Skin epidermis (tissue), 12 donors: ENCODE measurements around the gene UCK1.

Experiments used
- H3K27ac ChIP-seq, 21 experiments: fragments of 200-600 bp; sonication (generic) in 11 of 21; one replicate each; pipeline ENCODE4 v1.5.0; 2020; ENCODE audit warnings: mild to moderate bottlenecking in 3 of 21, inconsistent platforms in 2 of 21, moderate library complexity in 2 of 21
- H3K4me3 ChIP-seq, 7 experiments: fragments of 200-600 bp; sonication (generic) in 2 of 7; one replicate each; pipeline ENCODE4 v1.5.0; 2020; ENCODE audit warnings: inconsistent platforms in 2 of 7, mild to moderate bottlenecking in 2 of 7, moderate library complexity in 1 of 7

The UCK1 gene

GRCh38 chr9:131530920-131531832 is at the start of gene UCK1:
Gene UCK1, minus strand, starts transcription at chr9:131531263. Its CDS starts 89 bp downstream, at chr9:131531174.
- Histone ChIP-seq H3K4me3 (peak within 1 kb of the TSS; percentile 63 to 99 (median 92)), H3K27ac (peak within 1 kb of the TSS; percentile 77 to 97 (median 89))

GRCh38 chr9:131580358-131580757 is 49.3 kb upstream of the UCK1 start:
- Histone ChIP-seq H3K4me3 (no peak overlapping the region), H3K27ac (no peak overlapping the region)

GRCh38 chr9:131579789-131580211 is 48.7 kb upstream of the UCK1 start:
- Histone ChIP-seq H3K27ac (peak overlapping the region in 2 of 21 experiments; percentile 14 to 51), H3K4me3 (no peak overlapping the region)

GRCh38 chr9:131578731-131579504 is 47.9 kb upstream of the UCK1 start:
- Histone ChIP-seq H3K27ac (peak overlapping the region in 10 of 21 experiments; percentile 29 to 75 (median 48)), H3K4me3 (no peak overlapping the region)

- Histone ChIP-seq H3K4me3 (no peak overlapping the region), H3K27ac (peak overlapping the region in 6 of 21 experiments; percentile 37 to 75 (median 52))
Measured at GRCh38 chr9:131578021-131578420, 47.0 kb upstream of the UCK1 start.

GRCh38 chr9:131577005-131578000 is 46.2 kb upstream of the UCK1 start:
- Histone ChIP-seq H3K27ac (no peak overlapping the region), H3K4me3 (no peak overlapping the region)

- H3K4me3 ChIP-seq, result no peak overlapping the region
Measured at GRCh38 chr9:131575946-131576853, 45.1 kb upstream of the UCK1 start.

GRCh38 chr9:131574730-131575640 is 43.9 kb upstream of the UCK1 start:
- no peak overlapping the region for H3K4me3 ChIP-seq
- H3K27ac ChIP-seq, result no peak overlapping the region

More at GRCh38 chr9:131575946-131576853, 45.1 kb upstream of the UCK1 start:
- H3K27ac ChIP-seq, result no peak overlapping the region

GRCh38 chr9:131567910-131568309 is 36.8 kb upstream of the UCK1 start:
- Histone ChIP-seq H3K4me3 (no peak overlapping the region), H3K27ac (no peak overlapping the region)

- Histone ChIP-seq H3K4me3 (no peak overlapping the region), H3K27ac (no peak overlapping the region)
Measured at GRCh38 chr9:131566158-131566557, 35.1 kb upstream of the UCK1 start.

- H3K4me3 ChIP-seq, result no peak overlapping the region
Measured at GRCh38 chr9:131565369-131565768, 34.3 kb upstream of the UCK1 start.

GRCh38 chr9:131562032-131562959 is 31.2 kb upstream of the UCK1 start:
- no peak overlapping the region for H3K4me3 ChIP-seq
- no peak overlapping the region for H3K27ac ChIP-seq

More at GRCh38 chr9:131565369-131565768, 34.3 kb upstream of the UCK1 start:
- H3K27ac ChIP-seq, result no peak overlapping the region

- H3K4me3 ChIP-seq, result no peak overlapping the region
Measured at GRCh38 chr9:131559421-131560000, 28.4 kb upstream of the UCK1 start.

GRCh38 chr9:131557855-131558548 is 26.9 kb upstream of the UCK1 start:
- Histone ChIP-seq H3K4me3 (no peak overlapping the region), H3K27ac (no peak overlapping the region)

More at GRCh38 chr9:131559421-131560000, 28.4 kb upstream of the UCK1 start:
- no peak overlapping the region for H3K27ac ChIP-seq
